Colonic mucosa (tissue), 4 donors: ENCODE measurements around the gene SNCG. TPM values are rescaled to one million over a fixed set of nuclear protein-coding genes. Genes with fewer than 3 reads are reported as not detected.
A peak's percentile ranks its signal among the peaks of the same experiment; 100 is the strongest.
"Not testable (repeated sequence)": the region's sequence is repeated elsewhere in the genome, so short reads cannot be mapped to it uniquely, and the experiment has no call there.

Experiments used
- DNase-seq: peaks from one replicate; pipeline ENCODE4 v3.0.0-alpha.2; 2020
- H3K27ac ChIP-seq: fragments of 200-600 bp; one replicate; pipeline ENCODE4 v1.8.0; 2021
- H3K27me3 ChIP-seq: fragments of 200-600 bp; one replicate; pipeline ENCODE4 v1.8.0; 2021
- H3K36me3 ChIP-seq: fragments of 200-600 bp; one replicate; pipeline ENCODE4 v1.8.0; 2021
- H3K4me1 ChIP-seq: fragments of 200-600 bp; one replicate; pipeline ENCODE4 v1.8.0; 2021; ENCODE audit warnings: mild to moderate bottlenecking
- H3K4me3 ChIP-seq: fragments of 200-600 bp; one replicate; pipeline ENCODE4 v1.8.0; 2021
- H3K9ac ChIP-seq, 2 donors: one replicate each; pipeline ENCODE4 v1.7.0; 2013; ENCODE audit warnings: control low read depth in 2 of 2, low read depth in 2 of 2, low read length in 2 of 2
- H3K9me3 ChIP-seq: fragments of 200-600 bp; one replicate; pipeline ENCODE4 v1.8.0; 2021
- intact Hi-C: fragments of 100-400 bp; cut with DNase I; formaldehyde crosslinking; loops from one replicate; pipeline ENCODE4 v1.14.1; 2022
- total RNA-seq, 2 donors: library from RNA; stranded (reverse); fragmentation: NEBNext Ultra II Directional in 1 of 2; extraction: Animal tissue kit (Norgen Biotek cat#: 25700) in 1 of 2; gene quantifications; one replicate each; pipeline ENCODE4 v1.2.1, GENCODE V29; 2021
- TF ChIP-seq, protein P1 (sequence below): fragments of 200-600 bp; IDR thresholded peaks from one replicate; pipeline ENCODE4 v1.8.0; 2022; ENCODE audit warnings: antibody characterized with exemption, mild to moderate bottlenecking
- donor health status: healthy.
- donor health status: DM: no; HTN: no; CAD: no.
- donor health status: DM: no; HTN: no; CAD: no.

Gene SNCG
- total RNA-seq, 2 donors from 2014 or later: 2.6 to 6.6 TPM

DNA sequence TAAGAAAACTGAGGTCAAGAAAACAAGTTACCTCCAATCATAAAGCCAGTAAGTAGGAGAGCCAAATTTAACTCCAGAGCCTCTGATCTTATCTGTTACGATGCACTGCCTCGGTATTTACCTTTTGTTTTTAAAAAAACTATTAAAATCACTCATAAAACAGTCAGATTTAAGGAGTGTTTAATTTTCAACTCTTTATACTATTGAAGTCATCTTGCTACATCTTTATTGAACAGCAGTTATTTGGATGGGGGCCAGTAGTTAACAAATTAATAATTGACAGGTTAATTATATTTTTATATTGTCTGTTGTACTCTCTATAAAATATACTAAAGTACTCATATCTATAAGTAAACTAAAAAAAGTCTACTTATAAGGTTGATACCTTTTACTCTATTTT lies 34.5 kb downstream of the SNCG start:
- Histone ChIP-seq H3K9me3 (no peaks in the 10 kb centered on the region), H3K4me3 (no peak overlapping the region), H3K27ac (no peak overlapping the region), H3K27me3 (no peaks in the 10 kb centered on the region), H3K9ac (no peak overlapping the region), H3K4me1 (no peaks in the 10 kb centered on the region), H3K36me3 (no peaks in the 10 kb centered on the region)
- TF ChIP-seq, protein P1, sequence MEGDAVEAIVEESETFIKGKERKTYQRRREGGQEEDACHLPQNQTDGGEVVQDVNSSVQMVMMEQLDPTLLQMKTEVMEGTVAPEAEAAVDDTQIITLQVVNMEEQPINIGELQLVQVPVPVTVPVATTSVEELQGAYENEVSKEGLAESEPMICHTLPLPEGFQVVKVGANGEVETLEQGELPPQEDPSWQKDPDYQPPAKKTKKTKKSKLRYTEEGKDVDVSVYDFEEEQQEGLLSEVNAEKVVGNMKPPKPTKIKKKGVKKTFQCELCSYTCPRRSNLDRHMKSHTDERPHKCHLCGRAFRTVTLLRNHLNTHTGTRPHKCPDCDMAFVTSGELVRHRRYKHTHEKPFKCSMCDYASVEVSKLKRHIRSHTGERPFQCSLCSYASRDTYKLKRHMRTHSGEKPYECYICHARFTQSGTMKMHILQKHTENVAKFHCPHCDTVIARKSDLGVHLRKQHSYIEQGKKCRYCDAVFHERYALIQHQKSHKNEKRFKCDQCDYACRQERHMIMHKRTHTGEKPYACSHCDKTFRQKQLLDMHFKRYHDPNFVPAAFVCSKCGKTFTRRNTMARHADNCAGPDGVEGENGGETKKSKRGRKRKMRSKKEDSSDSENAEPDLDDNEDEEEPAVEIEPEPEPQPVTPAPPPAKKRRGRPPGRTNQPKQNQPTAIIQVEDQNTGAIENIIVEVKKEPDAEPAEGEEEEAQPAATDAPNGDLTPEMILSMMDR: no peak
- intact Hi-C loops: no loop called here
- no peak for DNase-seq

DNA sequence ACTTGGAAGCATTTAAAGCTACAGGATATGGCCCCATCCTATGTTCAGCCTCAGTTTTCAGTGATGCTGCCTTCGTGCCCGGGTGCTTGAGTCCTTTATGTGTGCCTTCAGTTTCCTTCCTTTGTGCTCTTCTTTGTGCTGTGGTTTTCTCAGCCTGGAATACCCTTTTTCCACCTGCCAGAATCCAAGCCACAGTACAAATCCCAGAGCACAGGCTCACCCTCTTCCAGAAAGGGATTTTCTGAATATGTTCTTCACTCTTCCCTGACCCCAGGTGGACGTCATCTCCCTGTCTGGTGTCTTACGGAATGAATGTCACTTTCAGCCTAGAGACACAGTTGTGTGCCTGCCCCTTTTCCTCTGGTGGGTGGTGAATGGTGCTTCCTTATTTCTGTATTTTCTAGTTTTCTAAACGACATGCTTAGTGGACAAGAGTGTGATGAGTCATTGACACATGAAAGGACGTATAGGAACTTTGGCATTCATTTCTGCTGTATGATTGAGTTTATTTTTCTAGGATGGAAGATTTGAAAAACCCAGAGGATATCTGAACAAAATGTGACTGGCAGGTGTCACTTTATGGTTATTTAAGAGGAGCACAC lies 41.5 kb downstream of the SNCG start:
- H3K4me1 ChIP-seq, H3K9me3 ChIP-seq, H3K27me3 ChIP-seq, intact Hi-C loops, DNase-seq, H3K36me3 ChIP-seq, H3K27ac ChIP-seq, H3K9ac ChIP-seq, H3K4me3 ChIP-seq: not testable (repeated sequence)

DNA sequence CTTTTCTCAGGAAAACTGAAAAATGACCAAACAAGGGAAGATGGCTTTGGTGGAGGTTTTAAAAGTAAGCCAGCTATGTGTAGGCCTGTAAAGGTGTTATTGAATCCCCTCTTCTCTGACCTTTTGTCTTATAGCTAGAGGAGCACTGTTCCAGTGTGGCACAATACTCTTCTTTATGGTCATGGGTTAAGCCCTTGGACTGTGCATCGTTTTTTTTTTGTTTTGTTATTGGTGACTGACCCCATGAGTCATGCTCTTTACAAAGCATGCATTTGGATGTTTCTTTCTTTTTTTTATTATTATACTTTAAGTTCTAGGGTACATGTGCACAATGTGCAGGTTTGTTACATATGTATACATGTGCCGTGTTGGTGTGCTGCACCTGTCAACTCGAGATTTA lies 42.1 kb downstream of the SNCG start:
- no peak overlapping the region for H3K27ac ChIP-seq
- no peaks in the 10 kb centered on the region for H3K9me3 ChIP-seq
- TF ChIP-seq, protein P1: no peak
- no peaks in the 10 kb centered on the region for H3K27me3 ChIP-seq
- H3K4me3 ChIP-seq: no peak overlapping the region
- H3K9ac ChIP-seq: no peak overlapping the region
- no peak for DNase-seq
- H3K4me1 ChIP-seq: no peaks in the 10 kb centered on the region
- no peaks in the 10 kb centered on the region for H3K36me3 ChIP-seq
- intact Hi-C loops: no loop called here

GRCh38 chr10:87007124-87007523 lies 48.7 kb downstream of the SNCG start:
- H3K4me3 ChIP-seq, DNase-seq, intact Hi-C loops, H3K9ac ChIP-seq, H3K27ac ChIP-seq, H3K36me3 ChIP-seq, H3K9me3 ChIP-seq, H3K27me3 ChIP-seq, H3K4me1 ChIP-seq: not testable (repeated sequence)

GRCh38 chr10:87007674-87008073 lies 49.3 kb downstream of the SNCG start:
- H3K9me3 ChIP-seq, H3K9ac ChIP-seq, H3K4me3 ChIP-seq, DNase-seq, H3K27ac ChIP-seq, intact Hi-C loops, H3K36me3 ChIP-seq, H3K27me3 ChIP-seq, H3K4me1 ChIP-seq: not testable (repeated sequence)

DNA sequence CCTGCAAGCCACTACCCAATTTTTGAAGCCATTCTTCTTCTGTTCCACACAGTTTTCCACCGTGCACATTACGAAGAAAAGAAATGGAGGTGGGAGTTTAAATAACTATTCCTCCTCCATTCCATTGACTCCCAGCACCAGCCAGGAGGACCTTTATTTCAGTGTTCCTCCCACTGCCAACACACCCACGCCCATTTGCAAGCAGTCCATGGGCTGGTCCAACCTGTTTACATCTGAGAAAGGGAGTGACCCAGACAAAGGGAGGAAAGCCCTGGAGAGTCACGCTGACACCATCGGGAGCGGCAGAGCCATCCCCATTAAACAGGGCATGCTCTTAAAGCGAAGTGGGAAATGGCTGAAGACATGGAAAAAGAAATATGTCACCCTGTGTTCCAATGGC lies 49.9 kb downstream of the SNCG start:
- peak; percentile 64 for DNase-seq
- H3K27ac ChIP-seq, intact Hi-C loops, H3K36me3 ChIP-seq, H3K27me3 ChIP-seq, H3K9me3 ChIP-seq, H3K9ac ChIP-seq, H3K4me1 ChIP-seq, H3K4me3 ChIP-seq: not testable (repeated sequence)

GRCh38 chr10:87009134-87009696 lies 50.8 kb downstream of the SNCG start:
- intact Hi-C loops: not testable (repeated sequence)

More at GRCh38 chr10:87009134-87009696, 50.8 kb downstream of the SNCG start:
- not testable (repeated sequence) for H3K4me1 ChIP-seq, H3K9ac ChIP-seq, H3K36me3 ChIP-seq, H3K27me3 ChIP-seq, H3K4me3 ChIP-seq, DNase-seq, H3K9me3 ChIP-seq, H3K27ac ChIP-seq

Other genes starting within 250 kb of the SNCG start
- gene BMPR1A, start 202.0 kb upstream of the SNCG start, total RNA-seq: 10 to 100 TPM; 37.4 to 50.9 TPM
- gene MMRN2, start 984 bp upstream of the SNCG start, total RNA-seq: 1 to 10 TPM; 3.4 to 7.4 TPM
- gene ADIRF, start 9.9 kb downstream of the SNCG start, total RNA-seq: 10 to 100 TPM; 41.5 to 91.2 TPM
- not detected for gene FAM25A, start 61.7 kb downstream of the SNCG start, total RNA-seq
- 100 to 1,000 TPM in 1 of 2 donors, 10 to 100 TPM in 1; 94.1 to 207 TPM for gene GLUD1, start 136.2 kb downstream of the SNCG start, total RNA-seq
- gene SHLD2, start 136.6 kb downstream of the SNCG start, total RNA-seq: 10 to 100 TPM; 27.8 to 28.3 TPM